ENCODE data around the gene TOMM22. TPM values are rescaled to one million over a fixed set of nuclear protein-coding genes. Genes with fewer than 3 reads are reported as not detected.

TOMM22 gene
- total RNA-seq, 1 experiment from 2014 or later: 105 TPM

GRCh38 chr22:38720350-38720749 lies 38.6 kb downstream of the TOMM22 start:
- H3K4me3 Mint-ChIP-seq (ENCODE audit: low read depth, unreplicated experiment): no peak overlapping the region
- no peaks in the 10 kb centered on the region for H3K9me3 Mint-ChIP-seq (ENCODE audit: low read depth, unreplicated experiment)
- no peak for TF ChIP-seq CTCF (IDR thresholded peaks at IDR 0.05; ENCODE audit: unreplicated experiment)
- H3K36me3 Mint-ChIP-seq (ENCODE audit: insufficient read depth, unreplicated experiment): peaks cover 65% of the 10 kb centered on the region
- intact Hi-C loops (cut with micrococcal nuclease; ENCODE audit: unreplicated experiment): no loop called here
- no TSS peak for BruUV-seq (replicated peaks)
- peaks cover 14% of the 10 kb centered on the region for H3K4me1 Mint-ChIP-seq (ENCODE audit: low read depth, unreplicated experiment)
- H3K27ac Mint-ChIP-seq (ENCODE audit: unreplicated experiment): no peak overlapping the region
- H3K27me3 Mint-ChIP-seq (ENCODE audit: unreplicated experiment): no peaks in the 10 kb centered on the region
- CTCF ChIA-PET: interaction anchor here (0.7 kb wide), 1 partner anchor 231 kb away, joined by 3 read pairs; no protein-coding TSS in a partner anchor
- DNase-seq: no peak

- TF ChIP-seq CTCF (IDR thresholded peaks at IDR 0.05; ENCODE audit: unreplicated experiment): no peak
- H3K4me3 Mint-ChIP-seq (ENCODE audit: low read depth, unreplicated experiment): no peak overlapping the region
- no peak overlapping the region for H3K27ac Mint-ChIP-seq (ENCODE audit: unreplicated experiment)
- H3K27me3 Mint-ChIP-seq (ENCODE audit: unreplicated experiment): no peaks in the 10 kb centered on the region
- no peaks in the 10 kb centered on the region for H3K9me3 Mint-ChIP-seq (ENCODE audit: low read depth, unreplicated experiment)
- peaks cover 12% of the 10 kb centered on the region for H3K4me1 Mint-ChIP-seq (ENCODE audit: low read depth, unreplicated experiment)
- intact Hi-C loops (cut with micrococcal nuclease; ENCODE audit: unreplicated experiment): no loop called here
- peaks cover 61% of the 10 kb centered on the region for H3K36me3 Mint-ChIP-seq (ENCODE audit: insufficient read depth, unreplicated experiment)
- no peak for DNase-seq
- CTCF ChIA-PET: no interaction called here
- BruUV-seq (replicated peaks): no TSS peak
Observed at GRCh38 chr22:38721551-38721950, 39.8 kb downstream of the TOMM22 start.

GRCh38 chr22:38724176-38724575 lies 42.4 kb downstream of the TOMM22 start:
- DNase-seq: no peak
- intact Hi-C loops (cut with micrococcal nuclease; ENCODE audit: unreplicated experiment): no loop called here
- BruUV-seq (replicated peaks): no TSS peak
- Mint-ChIP-seq H3K4me3 (ENCODE audit: low read depth, unreplicated experiment) (no peak overlapping the region), H3K4me1 (ENCODE audit: low read depth, unreplicated experiment) (no peaks in the 10 kb centered on the region), H3K27me3 (ENCODE audit: unreplicated experiment) (no peaks in the 10 kb centered on the region), H3K36me3 (ENCODE audit: insufficient read depth, unreplicated experiment) (peaks cover 49% of the 10 kb centered on the region), H3K27ac (ENCODE audit: unreplicated experiment) (no peak overlapping the region), H3K9me3 (ENCODE audit: low read depth, unreplicated experiment) (no peaks in the 10 kb centered on the region)
- CTCF ChIA-PET: interaction anchor here (1.2 to 1.6 kb wide), 3 partner anchors 9 to 42 kb away, joined by 3 to 5 read pairs (median 3); partner anchors contain the start of gene TOMM22
- TF ChIP-seq CTCF (IDR thresholded peaks at IDR 0.05; ENCODE audit: unreplicated experiment): no peak

- Mint-ChIP-seq H3K4me3 (ENCODE audit: low read depth, unreplicated experiment) (no peak overlapping the region), H3K27ac (ENCODE audit: unreplicated experiment) (no peak overlapping the region), H3K27me3 (ENCODE audit: unreplicated experiment) (no peaks in the 10 kb centered on the region), H3K4me1 (ENCODE audit: low read depth, unreplicated experiment) (no peaks in the 10 kb centered on the region), H3K36me3 (ENCODE audit: insufficient read depth, unreplicated experiment) (peaks cover 41% of the 10 kb centered on the region), H3K9me3 (ENCODE audit: low read depth, unreplicated experiment) (no peaks in the 10 kb centered on the region)
- BruUV-seq (replicated peaks): no TSS peak
- intact Hi-C loops (cut with micrococcal nuclease; ENCODE audit: unreplicated experiment): no loop called here
- CTCF ChIA-PET: interaction anchor here (1.0 to 1.6 kb wide), 4 partner anchors 9 to 673 kb away, joined by 3 to 5 read pairs (median 4); partner anchors contain the start of gene TOMM22
- peak; percentile 34 for DNase-seq
- peak; percentile 37 for TF ChIP-seq CTCF (IDR thresholded peaks at IDR 0.05; ENCODE audit: unreplicated experiment)
Observed at GRCh38 chr22:38724926-38725571, 43.3 kb downstream of the TOMM22 start.

Measured in Calu3 (cell line).